Measurements from ENCODE around the gene PDZD2.

DNA sequence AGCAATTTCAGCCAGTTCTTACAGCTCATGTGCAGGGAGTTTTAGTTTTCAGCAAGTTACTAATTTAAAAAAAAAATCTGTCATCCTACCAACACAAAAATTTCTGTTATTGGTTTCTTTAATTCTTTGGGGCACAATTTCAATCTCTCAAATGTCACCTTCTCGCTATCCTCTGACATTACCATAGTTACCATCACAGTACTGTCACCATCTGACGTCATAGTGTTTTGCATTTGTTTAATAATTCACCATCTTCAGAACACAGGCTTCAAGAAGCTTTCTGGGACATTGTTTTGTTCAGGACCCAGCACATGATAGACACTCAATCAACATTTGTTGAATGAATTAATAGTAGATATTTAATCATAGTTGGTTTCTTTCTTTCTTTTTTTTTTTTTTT lies 155.1 kb downstream of the PDZD2 start:
- TF ChIP-seq, protein P1, sequence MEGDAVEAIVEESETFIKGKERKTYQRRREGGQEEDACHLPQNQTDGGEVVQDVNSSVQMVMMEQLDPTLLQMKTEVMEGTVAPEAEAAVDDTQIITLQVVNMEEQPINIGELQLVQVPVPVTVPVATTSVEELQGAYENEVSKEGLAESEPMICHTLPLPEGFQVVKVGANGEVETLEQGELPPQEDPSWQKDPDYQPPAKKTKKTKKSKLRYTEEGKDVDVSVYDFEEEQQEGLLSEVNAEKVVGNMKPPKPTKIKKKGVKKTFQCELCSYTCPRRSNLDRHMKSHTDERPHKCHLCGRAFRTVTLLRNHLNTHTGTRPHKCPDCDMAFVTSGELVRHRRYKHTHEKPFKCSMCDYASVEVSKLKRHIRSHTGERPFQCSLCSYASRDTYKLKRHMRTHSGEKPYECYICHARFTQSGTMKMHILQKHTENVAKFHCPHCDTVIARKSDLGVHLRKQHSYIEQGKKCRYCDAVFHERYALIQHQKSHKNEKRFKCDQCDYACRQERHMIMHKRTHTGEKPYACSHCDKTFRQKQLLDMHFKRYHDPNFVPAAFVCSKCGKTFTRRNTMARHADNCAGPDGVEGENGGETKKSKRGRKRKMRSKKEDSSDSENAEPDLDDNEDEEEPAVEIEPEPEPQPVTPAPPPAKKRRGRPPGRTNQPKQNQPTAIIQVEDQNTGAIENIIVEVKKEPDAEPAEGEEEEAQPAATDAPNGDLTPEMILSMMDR (IDR thresholded peaks at IDR 0.05): no peak
- no peak for TF ChIP-seq POLR2AphosphoS5 (IDR thresholded peaks at IDR 0.05)

All from esophagus muscularis mucosa (tissue), 3 donors.